GM18502 (cell line): ENCODE measurements around the gene HOXD3.

Source experiments
- ATAC-seq: cut with Tn5 transposase; IDR thresholded peaks from one replicate; pipeline ENCODE4 v1.9.1; 2021; ENCODE audit warnings: mild to moderate bottlenecking; ENCODE audit not compliant: unreplicated experiment, poor library complexity

The HOXD3 gene

DNA sequence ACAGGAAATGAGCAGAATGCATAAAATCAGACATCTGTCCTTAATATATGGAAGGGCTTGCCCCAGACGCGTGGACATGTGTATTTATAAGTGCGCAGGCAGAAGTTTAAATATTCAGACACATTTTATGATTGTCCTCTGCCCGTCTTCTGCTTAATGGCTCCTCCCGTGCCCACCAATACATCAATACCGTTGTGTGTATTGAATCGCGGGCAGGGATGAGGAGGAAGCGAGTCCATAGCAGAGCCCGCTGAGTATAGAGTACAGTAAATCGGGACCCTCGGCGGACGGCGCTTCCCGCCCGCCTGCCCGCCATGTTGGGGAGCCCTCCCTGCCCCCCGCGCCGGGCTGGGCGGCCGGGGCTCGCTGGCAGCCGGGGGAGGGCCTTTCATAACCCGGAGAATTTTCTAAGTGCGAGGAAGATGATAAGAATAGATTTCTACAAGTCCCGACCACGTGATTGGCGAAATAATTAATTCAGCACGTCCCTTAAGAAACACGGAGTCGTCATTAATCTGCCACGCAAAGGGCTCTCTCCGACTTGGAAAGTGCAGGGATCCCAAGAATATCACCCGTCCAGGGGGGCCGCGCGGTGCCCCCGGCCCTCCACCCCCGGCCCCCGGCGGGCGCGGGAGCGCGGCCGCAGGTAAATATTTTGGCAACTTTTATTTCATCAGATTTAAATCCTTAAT lies at the start of gene HOXD3:
Gene HOXD3 (plus strand): TSS at position 501 of the 692 bp plus-strand sequence. CDS start 11,808 bp downstream, outside the sequence.
- no peak for ATAC-seq

DNA sequence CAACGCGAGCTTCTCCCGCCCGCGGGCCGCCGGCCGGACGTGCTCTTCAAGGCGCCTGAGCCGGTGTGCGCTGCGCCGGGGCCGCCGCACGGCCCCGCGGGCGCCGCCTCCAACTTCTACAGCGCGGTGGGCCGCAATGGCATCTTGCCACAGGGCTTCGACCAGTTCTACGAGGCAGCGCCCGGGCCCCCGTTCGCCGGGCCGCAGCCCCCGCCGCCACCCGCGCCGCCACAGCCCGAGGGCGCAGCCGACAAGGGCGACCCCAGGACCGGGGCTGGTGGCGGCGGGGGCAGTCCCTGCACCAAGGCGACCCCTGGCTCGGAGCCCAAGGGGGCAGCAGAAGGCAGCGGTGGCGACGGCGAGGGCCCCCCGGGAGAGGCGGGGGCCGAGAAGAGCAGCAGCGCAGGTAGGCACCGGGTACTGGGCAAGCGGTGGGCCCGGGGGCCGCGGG lies 49.4 kb upstream of the HOXD3 start:
- ATAC-seq, result no peak

DNA sequence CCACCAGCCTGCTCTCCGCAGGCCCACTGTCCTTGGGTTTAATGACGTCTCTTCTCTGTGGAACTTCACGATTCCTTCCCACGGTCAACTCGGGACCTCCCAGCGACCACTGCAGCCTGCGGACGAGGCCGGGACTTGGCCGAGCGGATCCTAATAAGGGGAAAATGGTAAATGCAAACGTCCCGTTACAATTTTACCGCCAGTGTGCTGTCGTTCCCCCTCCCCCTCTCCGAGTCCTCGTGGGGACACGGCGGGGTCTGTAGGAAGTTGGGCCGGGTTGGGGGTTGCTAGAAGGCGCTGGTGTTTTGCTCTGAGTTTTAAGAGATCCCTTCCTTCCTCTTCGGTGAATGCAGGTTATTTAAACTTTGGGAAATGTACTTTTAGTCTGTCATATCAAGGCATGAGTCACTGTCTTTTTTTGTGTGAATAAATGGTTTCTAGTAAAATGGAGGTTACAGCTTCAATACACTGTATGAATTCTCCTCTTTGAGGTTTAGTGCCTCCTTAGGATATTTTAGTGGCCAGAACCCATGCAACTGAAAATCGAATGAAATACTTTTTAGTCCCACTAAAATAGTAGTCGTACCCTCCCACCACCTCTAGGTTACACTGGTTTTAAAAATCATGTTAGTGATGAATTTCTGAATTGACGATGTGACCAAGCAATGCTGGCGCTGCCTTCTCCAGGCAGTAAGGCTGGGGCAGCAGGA lies 47.8 kb upstream of the HOXD3 start:
- ATAC-seq, result no peak

DNA sequence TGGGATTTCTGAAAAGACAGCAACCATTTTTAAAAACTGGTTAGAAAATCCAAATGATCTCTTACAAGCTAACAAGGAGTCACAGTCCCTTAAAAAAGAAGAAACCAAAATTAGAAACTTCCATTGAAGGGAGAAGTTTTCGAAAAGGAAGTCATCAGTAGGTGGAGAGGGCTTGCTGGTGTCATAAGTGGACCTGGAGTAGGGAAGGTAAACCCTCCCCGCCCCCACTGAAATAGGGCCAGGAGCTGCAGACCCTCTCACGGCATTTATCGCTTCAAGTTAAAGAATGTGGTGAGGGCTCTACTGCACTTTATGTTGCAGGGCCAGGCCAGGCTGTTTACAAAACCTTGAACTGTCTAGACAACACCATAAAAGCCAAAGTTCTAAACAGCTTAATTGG lies 47.2 kb upstream of the HOXD3 start:
- ATAC-seq, result no peak

DNA sequence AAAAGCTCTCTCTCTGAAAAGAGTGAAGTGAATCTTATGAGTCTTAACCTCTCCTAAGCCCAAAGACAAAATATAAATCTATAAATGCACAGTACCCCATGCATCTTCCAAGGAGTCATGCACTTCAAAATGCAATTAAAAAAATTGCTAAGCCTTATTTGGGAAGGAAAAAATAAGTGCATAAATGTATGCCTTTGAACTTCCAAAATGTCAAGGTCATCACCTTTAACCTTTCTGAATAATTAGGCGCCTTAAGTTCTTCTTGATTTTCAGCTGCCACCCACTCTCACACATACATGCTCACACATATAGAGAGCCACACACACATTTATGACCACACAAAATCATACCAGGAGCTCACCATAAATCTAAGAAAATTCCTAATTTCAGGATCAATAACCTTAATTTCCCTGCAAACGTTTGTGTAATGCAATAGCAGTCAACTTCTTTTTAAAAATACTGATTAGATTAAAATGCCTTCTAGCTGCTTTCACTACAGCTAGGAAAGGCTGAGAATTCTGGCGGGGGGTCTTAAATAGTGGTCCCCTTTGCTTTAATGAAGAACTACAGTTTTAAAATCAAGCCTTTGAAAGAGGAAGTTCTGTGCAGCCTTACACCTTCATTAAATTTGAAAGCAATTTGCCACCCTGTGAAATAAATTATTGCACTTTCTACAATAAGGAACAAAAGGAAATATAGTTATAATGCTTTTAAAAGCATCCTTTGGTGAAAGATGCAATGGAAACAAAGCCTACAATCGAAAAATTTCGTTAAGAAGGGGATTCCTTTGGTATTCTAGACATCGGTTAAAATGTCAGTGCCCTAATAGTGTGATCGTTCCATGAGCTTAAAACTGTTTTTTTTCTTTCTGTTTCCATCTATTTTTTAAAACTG lies 46.4 kb upstream of the HOXD3 start:
- ATAC-seq, result no peak

DNA sequence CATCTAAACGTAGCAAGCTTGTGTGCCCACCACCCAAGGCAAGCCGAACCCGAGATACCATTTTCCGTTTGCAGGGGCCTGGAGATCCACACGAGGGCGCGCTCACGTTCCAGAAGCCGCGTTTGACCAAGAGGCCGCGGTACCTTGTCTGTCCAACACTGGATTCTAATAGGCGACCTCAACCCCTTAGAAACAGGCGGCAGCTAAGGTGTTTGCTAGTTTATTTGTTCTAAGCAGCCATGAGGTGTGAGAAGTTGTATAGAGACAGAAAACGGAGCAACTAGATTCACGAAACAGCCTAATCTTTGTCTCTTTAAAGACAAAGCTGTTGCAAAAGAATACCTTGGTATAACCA lies 45.8 kb upstream of the HOXD3 start:
- ATAC-seq, result no peak

DNA sequence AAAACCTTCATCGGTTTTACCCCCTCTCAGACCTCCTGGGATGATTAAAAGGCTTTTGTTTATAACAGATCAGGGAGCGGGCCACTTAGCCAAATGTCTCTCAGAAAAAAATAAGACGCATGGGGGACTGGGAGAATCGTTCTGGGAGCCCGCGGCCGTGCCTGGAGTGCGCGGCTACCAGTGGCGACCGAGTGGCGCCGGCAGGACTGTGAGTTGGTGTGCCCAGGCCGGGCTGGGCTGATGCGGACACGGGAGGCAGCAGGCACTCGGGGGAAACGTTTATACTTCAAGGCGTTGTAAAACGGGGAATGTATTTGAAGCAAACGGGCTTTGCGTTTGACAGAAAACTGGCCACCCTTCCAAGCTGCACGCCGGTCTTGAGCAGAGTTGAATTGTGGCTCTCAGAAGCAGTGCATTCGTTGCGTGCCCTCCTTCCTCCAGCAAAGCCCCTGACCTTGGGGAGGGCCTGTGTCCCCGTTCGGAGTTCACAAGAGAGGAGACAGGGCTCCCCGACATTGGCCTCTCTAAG lies 45.2 kb upstream of the HOXD3 start:
- ATAC-seq, result no peak

DNA sequence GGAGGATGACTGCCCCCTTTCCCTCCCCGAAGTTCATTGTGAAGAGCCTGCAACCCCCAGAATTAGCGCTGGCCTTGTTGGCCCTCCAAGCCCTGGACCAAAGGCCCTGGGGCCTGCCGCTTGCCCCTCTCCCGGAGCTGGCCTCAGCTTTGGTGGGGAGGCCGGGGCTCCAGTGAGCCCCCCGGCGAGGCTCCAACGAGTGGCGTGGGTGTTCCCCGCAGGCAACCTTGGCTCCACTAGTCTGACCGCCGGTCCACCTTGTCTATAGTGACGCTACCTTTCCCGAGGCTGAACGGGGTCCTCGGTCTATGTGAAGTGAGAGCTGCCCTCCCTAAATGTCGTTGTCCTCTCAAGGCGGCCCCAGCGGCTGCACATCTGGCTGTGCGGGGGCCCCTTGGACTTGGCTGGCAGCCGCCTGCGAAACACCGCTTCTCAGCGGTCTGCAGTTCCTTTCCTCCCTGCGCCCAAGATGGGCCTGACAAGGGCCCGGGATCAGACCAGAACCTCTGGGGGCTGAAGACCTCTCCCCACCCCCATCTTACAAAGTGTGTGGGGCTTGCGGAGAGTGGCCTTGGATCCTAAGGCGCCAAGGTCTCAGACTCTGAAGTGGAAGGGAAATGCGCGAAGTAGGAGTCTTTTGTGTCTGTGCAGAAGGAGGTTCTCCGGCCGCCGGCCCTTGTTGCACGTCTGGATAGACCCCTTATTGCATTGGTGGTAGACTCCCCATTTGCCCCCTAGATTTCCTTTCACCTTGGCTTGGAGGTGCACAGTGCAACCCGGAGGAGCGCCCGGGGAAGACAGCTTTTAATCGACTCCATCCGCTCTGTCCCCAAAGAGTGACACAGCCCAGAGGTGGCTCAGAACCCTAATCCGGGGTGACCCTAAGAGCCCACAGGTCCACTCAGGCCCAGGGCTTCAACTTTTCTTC lies 44.5 kb upstream of the HOXD3 start:
- ATAC-seq, result no peak

DNA sequence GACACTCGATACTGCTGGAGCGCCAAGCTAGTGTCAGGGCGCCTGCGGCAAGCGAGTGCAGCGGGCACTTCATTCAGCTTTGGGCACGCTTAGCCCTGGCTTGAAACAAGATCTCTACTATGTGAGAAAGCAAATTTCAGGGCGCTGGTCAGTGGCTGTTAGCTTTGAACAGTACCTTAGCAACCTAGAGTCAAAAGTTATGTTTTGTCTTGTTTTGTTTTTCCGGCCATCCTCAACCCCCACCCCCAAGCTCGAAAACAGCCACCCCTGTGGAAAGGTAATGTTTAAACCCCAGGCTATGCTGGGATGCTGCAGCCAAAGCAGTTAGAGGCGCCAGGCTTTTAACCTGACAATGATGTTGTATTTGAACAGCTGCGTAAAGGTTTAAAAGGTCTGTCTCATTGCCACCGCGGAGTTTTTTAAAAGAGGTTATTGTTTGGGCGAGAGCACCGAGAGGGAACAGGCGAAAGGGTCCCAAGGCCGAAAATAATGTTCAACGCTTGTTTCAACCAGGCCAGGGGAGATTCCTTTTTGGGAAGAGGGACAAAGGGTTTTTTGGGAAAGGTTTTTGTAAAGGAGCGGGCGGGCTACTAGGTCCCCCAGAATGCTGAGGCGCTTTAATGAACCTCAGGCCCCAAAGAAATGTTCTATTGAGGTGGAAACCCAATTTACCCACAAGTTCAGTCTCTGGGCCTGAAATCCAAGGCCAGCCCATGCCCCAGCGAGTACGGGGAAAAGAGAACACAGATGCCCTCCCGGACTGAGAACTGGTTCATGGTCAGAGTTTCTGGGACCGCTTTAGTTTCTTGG lies 42.8 kb upstream of the HOXD3 start:
- ATAC-seq, result no peak

DNA sequence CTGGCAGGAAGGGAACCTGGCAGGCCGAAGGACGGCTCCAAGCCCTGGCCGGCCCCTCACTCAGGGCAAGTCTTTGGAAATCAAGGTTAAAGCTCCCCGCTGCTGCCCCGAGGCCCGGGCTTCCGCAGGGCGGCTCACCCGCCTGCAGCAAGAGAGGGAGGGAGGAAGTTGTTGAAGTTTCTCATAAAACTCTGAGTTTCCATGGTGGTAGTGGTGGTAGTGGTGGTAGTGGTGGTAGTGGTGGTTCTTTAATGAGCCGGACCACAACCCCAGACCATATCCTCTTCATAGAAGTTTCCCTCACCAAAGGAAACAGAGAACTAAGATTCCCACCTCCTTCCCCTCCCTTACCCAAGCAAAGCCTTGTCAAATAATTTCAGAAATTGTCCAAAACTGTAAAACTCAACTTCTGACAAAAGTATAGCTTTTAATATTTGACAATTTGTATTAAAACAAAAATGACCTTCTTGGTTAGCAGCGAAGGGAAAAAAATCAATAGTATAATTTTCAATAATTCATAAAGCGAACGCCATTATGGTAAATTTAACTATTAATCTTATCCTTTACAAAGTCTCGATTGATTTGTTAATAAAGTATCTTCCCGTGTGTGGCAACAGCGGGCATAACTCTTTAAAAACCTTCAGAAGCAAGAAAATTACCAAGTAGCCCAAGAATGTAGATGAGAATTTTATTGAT lies 42.0 kb upstream of the HOXD3 start:
- ATAC-seq, result no peak

DNA sequence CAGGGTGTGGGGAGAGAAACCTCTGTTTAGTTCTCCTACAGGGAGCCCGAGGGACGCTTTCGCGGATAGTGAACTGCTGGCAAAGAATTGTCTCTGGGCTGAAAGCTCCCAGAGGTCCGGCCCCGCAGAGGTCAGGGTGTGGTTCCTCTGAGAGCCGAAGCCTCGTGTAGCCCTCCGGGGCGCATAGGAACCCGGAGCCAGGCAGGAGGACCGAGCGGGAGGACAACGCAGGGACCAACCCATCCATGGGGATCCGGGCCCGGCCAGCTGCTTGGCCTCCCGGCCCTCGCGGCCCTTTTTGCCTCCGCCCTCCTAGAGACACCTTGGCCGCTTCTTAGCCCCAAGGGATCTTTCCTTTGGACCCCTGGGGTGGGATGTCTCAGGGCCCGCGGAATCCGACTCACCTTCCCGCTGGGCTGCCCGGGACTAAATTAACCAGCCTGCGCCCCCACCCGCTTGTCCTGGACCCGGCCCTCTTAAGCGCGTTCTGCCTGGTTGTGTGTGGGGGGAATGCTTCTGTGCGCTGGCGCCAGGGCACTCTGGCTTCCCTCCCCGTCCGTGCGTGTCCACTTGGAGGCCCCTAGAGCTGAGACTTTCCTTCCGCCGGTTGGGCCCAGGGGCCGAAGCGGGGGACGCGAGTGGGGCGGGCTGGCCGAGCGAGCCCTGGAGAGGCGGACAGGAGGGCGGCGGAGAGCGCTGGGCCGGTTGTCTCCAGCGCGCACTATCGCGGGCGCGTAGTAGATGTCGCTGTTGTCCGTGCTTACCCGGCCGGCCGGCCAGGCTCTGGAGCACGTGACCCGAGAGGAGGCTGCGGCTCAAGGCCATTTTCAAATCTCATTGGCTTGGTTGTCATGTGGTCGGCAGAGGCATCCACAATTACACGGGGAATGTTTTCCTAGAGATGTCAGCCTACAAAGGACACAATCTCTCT lies 41.0 kb upstream of the HOXD3 start, which contains the start of gene HOXD10:
Gene HOXD10 (plus strand): TSS at position 896 of the 931 bp plus-strand sequence. CDS start 56 bp downstream, outside the sequence.
- ATAC-seq, result no peak

DNA sequence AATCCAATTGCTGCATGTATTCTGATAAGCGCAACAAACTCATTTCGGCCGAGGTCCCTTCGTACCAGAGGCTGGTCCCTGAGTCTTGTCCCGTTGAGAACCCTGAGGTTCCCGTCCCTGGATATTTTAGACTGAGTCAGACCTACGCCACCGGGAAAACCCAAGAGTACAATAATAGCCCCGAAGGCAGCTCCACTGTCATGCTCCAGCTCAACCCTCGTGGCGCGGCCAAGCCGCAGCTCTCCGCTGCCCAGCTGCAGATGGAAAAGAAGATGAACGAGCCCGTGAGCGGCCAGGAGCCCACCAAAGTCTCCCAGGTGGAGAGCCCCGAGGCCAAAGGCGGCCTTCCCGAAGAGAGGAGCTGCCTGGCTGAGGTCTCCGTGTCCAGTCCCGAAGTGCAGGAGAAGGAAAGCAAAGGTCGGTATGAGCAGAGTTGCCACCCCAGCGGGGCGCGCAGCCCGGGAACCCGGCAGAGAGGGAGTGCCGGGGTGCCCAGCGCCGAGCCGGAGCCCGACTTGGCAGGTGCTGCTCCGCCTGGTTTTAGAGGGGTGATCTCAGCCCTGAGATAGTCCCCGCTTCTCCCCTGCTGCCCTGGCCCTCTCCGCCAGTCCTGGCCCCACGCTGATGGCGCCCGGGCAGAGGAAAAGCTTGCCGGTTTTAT lies 39.8 kb upstream of the HOXD3 start:
- no peak for ATAC-seq

DNA sequence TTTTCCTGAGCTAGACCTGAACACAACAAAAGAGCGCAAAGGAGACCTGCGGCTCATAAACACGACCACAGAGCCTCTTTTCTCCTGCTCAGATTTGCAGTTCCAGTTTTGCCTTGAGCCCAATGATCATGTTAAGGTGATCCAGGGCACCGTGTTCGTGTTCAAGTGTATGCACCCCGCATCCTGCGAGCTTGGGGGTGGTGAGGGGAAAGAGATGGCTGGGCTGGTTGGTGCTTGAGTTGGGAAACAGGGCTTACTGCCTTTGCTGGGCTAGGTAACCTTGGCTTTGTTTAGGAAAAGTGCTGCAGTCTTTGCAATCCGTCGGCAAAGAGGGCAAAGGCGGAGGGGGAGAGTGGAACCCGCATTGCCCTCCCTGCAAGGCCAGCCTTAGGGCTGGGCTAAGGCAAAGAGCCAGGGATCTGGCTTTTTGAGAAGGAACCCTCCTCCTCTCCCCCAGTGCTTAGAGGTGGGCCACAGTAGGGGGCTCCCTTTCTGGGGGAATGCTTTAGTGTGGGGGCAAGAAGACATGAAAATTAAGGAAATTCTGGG lies 39.2 kb upstream of the HOXD3 start:
- ATAC-seq, result no peak

DNA sequence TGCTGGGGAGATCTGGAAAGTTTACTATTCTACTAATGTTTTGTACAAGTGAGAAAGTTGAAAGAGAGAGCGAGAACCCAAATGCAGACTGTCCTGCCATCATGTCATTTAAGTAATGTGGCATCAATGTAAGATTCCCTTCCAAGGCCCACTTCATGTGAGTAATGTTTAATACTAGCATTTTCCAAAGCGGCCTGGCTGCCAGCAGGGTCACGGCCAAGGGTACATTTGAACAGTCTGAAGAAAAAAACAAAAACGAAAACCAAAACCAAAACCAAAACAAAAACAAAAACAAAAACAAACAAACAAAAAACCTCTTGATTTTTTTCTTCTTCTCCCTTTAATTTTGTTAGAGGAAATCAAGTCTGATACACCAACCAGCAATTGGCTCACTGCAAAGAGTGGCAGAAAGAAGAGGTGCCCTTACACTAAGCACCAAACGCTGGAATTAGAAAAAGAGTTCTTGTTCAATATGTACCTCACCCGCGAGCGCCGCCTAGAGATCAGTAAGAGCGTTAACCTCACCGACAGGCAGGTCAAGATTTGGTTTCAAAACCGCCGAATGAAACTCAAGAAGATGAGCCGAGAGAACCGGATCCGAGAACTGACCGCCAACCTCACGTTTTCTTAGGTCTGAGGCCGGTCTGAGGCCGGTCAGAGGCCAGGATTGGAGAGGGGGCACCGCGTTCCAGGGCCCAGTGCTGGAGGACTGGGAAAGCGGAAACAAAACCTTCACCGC lies 38.3 kb upstream of the HOXD3 start:
- ATAC-seq, result no peak

DNA sequence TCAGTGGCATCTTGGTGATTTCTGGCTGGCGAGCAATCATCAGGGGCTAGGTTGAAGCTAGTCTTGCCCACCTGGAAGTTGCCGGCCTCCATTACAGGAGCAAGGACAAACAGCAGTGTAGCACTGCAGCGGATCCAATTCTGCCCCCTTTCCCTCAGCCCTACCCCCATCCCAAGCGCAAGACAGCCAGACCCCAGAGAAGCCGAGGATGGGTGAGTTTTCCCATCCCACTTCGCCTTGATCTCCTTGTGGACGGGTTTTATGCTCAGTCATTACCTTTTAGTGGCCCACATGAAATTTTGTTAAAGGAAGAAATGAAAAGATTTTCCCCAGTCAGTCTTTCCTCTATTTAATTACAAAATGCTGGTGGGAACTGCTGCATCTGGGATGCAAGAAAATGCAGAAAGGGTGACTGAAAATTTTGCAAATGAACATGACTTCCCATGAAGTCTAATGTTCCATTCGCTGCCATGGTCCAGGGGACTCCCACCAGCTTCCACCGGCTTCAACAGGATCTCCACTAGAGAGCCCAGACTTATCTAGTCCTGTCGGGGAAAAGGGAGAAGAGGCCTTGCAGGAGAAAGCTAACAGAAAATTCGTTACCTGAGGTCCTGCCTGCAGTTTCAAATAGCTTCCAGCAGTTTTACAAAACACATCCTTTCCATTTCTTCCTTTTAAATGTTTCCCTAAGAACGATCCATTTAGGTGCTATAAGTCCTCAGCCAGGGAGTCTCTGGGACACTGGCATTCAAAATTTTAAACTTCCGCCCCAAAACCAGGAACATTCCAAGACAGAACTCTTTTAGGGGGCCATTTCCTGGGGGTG lies 36.5 kb upstream of the HOXD3 start:
- ATAC-seq, result no peak
